ENCODE data around the gene GRHPR.
A peak's percentile ranks its signal among the peaks of the same experiment; 100 is the strongest.

The GRHPR gene

GRCh38 chr9:37381094-37381741, 41.3 kb upstream of the GRHPR start:
- H3K9me3 ChIP-seq (ENCODE audit: low read depth, low read length), result no peaks in the 10 kb centered on the region
- no peak overlapping the region for H3K27ac ChIP-seq
- no peak overlapping the region for H3K4me3 ChIP-seq
- no peaks in the 10 kb centered on the region; the same call in 1 of the 2 replicates for H3K36me3 ChIP-seq (ENCODE audit: insufficient read depth, low read length)
- DNase-seq (ENCODE audit: low read depth, low spot score), result no peak
- H3K9ac ChIP-seq (ENCODE audit: insufficient read length), result no peak overlapping the region
- TF ChIP-seq FOXP2 (optimal IDR thresholded peaks at IDR 0.05; ENCODE audit: control extremely low read depth, extremely low read length, insufficient read depth) (no peak), EZH2 (IDR thresholded peaks at IDR 0.05) (no peak), POLR2AphosphoS5 (IDR thresholded peaks at IDR 0.05; ENCODE audit: borderline replicate concordance, low read depth, low read length) (no peak)

GRCh38 chr9:37382161-37382981, 40.1 kb upstream of the GRHPR start:
- Histone ChIP-seq H3K27ac (0 out of 2 replicates have a peak overlapping the region, but pooled peaks have one; percentile 95), H3K4me3 (no peak overlapping the region)

GRCh38 chr9:37382982-37383357, 39.5 kb upstream of the GRHPR start:
- no peak for DNase-seq (ENCODE audit: low read depth, low spot score)
- Histone ChIP-seq H3K4me3 (no peak overlapping the region), H3K9me3 (ENCODE audit: low read depth, low read length) (no peaks in the 10 kb centered on the region), H3K36me3 (ENCODE audit: insufficient read depth, low read length) (no peaks in the 10 kb centered on the region; the same call in 1 of the 2 replicates), H3K9ac (ENCODE audit: insufficient read length) (no peak overlapping the region), H3K27ac (peak overlapping the region; percentile 95)
- TF ChIP-seq POLR2AphosphoS5 (IDR thresholded peaks at IDR 0.05; ENCODE audit: borderline replicate concordance, low read depth, low read length), result no peak

More at GRCh38 chr9:37382161-37382981, 40.1 kb upstream of the GRHPR start:
- TF ChIP-seq FOXP2 (optimal IDR thresholded peaks at IDR 0.05; ENCODE audit: control extremely low read depth, extremely low read length, insufficient read depth) (no peak), EZH2 (IDR thresholded peaks at IDR 0.05) (no peak), POLR2AphosphoS5 (IDR thresholded peaks at IDR 0.05; ENCODE audit: borderline replicate concordance, low read depth, low read length) (no peak)
- no peaks in the 10 kb centered on the region; the same call in 1 of the 2 replicates for H3K36me3 ChIP-seq (ENCODE audit: insufficient read depth, low read length)
- no peaks in the 10 kb centered on the region for H3K9me3 ChIP-seq (ENCODE audit: low read depth, low read length)
- H3K9ac ChIP-seq (ENCODE audit: insufficient read length), result no peak overlapping the region
- DNase-seq (ENCODE audit: low read depth, low spot score), result no peak

GRCh38 chr9:37383393-37383792, 39.1 kb upstream of the GRHPR start:
- H3K27ac ChIP-seq, result peak overlapping the region; percentile 95
- no peaks in the 10 kb centered on the region; the same call in 1 of the 2 replicates for H3K36me3 ChIP-seq (ENCODE audit: insufficient read depth, low read length)
- DNase-seq (ENCODE audit: low read depth, low spot score), result no peak
- no peak for TF ChIP-seq POLR2AphosphoS5 (IDR thresholded peaks at IDR 0.05; ENCODE audit: borderline replicate concordance, low read depth, low read length)
- no peak for TF ChIP-seq FOXP2 (optimal IDR thresholded peaks at IDR 0.05; ENCODE audit: control extremely low read depth, extremely low read length, insufficient read depth)
- TF ChIP-seq EZH2 (IDR thresholded peaks at IDR 0.05), result no peak
- peak overlapping the region; percentile 57 for H3K9ac ChIP-seq (ENCODE audit: insufficient read length)
- peak overlapping the region; percentile 42 for H3K4me3 ChIP-seq
- H3K9me3 ChIP-seq (ENCODE audit: low read depth, low read length), result no peaks in the 10 kb centered on the region

- Histone ChIP-seq H3K27ac (peak overlapping the region; percentile 95), H3K36me3 (ENCODE audit: insufficient read depth, low read length) (no peaks in the 10 kb centered on the region; the same call in 1 of the 2 replicates), H3K4me3 (peak overlapping the region; percentile 64), H3K9me3 (ENCODE audit: low read depth, low read length) (no peaks in the 10 kb centered on the region), H3K9ac (ENCODE audit: insufficient read length) (peak overlapping the region; percentile 57)
- TF ChIP-seq POLR2AphosphoS5 (IDR thresholded peaks at IDR 0.05; ENCODE audit: borderline replicate concordance, low read depth, low read length), result no peak; the same call in 1 of the 2 replicates
- no peak for TF ChIP-seq FOXP2 (optimal IDR thresholded peaks at IDR 0.05; ENCODE audit: control extremely low read depth, extremely low read length, insufficient read depth)
- no peak for TF ChIP-seq EZH2 (IDR thresholded peaks at IDR 0.05)
- peak; percentile 88 for DNase-seq (ENCODE audit: low read depth, low spot score)
Observed at GRCh38 chr9:37383876-37384746, 38.4 kb upstream of the GRHPR start.

GRCh38 chr9:37385286-37385685, 37.2 kb upstream of the GRHPR start:
- no peaks in the 10 kb centered on the region for H3K9me3 ChIP-seq (ENCODE audit: low read depth, low read length)
- no peak for DNase-seq (ENCODE audit: low read depth, low spot score)
- H3K36me3 ChIP-seq (ENCODE audit: insufficient read depth, low read length), result no peaks in the 10 kb centered on the region; the same call in 1 of the 2 replicates
- no peak overlapping the region for H3K27ac ChIP-seq
- no peak overlapping the region for H3K9ac ChIP-seq (ENCODE audit: insufficient read length)
- TF ChIP-seq FOXP2 (optimal IDR thresholded peaks at IDR 0.05; ENCODE audit: control extremely low read depth, extremely low read length, insufficient read depth) (no peak), EZH2 (IDR thresholded peaks at IDR 0.05) (no peak), POLR2AphosphoS5 (IDR thresholded peaks at IDR 0.05; ENCODE audit: borderline replicate concordance, low read depth, low read length) (no peak)
- H3K4me3 ChIP-seq, result no peak overlapping the region

- Histone ChIP-seq H3K4me3 (no peak overlapping the region), H3K9me3 (ENCODE audit: low read depth, low read length) (no peaks in the 10 kb centered on the region), H3K36me3 (ENCODE audit: insufficient read depth, low read length) (no peaks in the 10 kb centered on the region; the same call in 1 of the 2 replicates), H3K9ac (ENCODE audit: insufficient read length) (no peak overlapping the region), H3K27ac (no peak overlapping the region)
- no peak for TF ChIP-seq EZH2 (IDR thresholded peaks at IDR 0.05)
- TF ChIP-seq POLR2AphosphoS5 (IDR thresholded peaks at IDR 0.05; ENCODE audit: borderline replicate concordance, low read depth, low read length), result no peak
- DNase-seq (ENCODE audit: low read depth, low spot score), result no peak
Observed at GRCh38 chr9:37386988-37387387, 35.5 kb upstream of the GRHPR start.

- H3K9me3 ChIP-seq (ENCODE audit: low read depth, low read length), result no peaks in the 10 kb centered on the region
- no peak overlapping the region for H3K27ac ChIP-seq
- no peak overlapping the region for H3K9ac ChIP-seq (ENCODE audit: insufficient read length)
- H3K4me3 ChIP-seq, result no peak overlapping the region
- TF ChIP-seq FOXP2 (optimal IDR thresholded peaks at IDR 0.05; ENCODE audit: control extremely low read depth, extremely low read length, insufficient read depth) (no peak), POLR2AphosphoS5 (IDR thresholded peaks at IDR 0.05; ENCODE audit: borderline replicate concordance, low read depth, low read length) (no peak), EZH2 (IDR thresholded peaks at IDR 0.05) (no peak)
- DNase-seq (ENCODE audit: low read depth, low spot score), result no peak
- H3K36me3 ChIP-seq (ENCODE audit: insufficient read depth, low read length), result no peaks in the 10 kb centered on the region
Observed at GRCh38 chr9:37390759-37391158, 31.7 kb upstream of the GRHPR start.

Measured in SK-N-MC (cell line).